Endothelial cell of umbilical vein (primary cell): ENCODE measurements around the gene SYNGR3.

Experiments
- CTCF ChIP-seq, 2 donors: IDR thresholded peaks; 1 replicate in 1 of 2; 2 replicates in 1 of 2; pipeline ENCODE4 v1.5.1; 2011; ENCODE audit warnings: low read length in 2 of 2, mild to moderate bottlenecking in 2 of 2, moderate library complexity in 2 of 2, control low read depth in 1 of 2, inconsistent platforms in 1 of 2, low read depth in 1 of 2; ENCODE audit not compliant: insufficient read depth in 1 of 2; ENCODE audit errors: extremely low read depth in 1 of 2
- MAX ChIP-seq: IDR thresholded peaks from 2 replicates; pipeline ENCODE4 v1.6.1; 2011; ENCODE audit not compliant: insufficient read depth, insufficient read length
- POLR2A ChIP-seq: IDR thresholded peaks from 2 replicates; pipeline ENCODE4 v1.6.1; 2012; ENCODE audit warnings: low read depth, mild to moderate bottlenecking, control low read depth, low read length

- TF ChIP-seq POLR2A (no peak), MAX (no peak), CTCF (IDR thresholded peaks at IDR 0.05; ENCODE audit: extremely low read depth in 1 of 2, insufficient read depth in 1 of 2, low read depth in 1 of 2, low read length in 2 of 2) (no peak)
These were observed 15.2 kb downstream of the SYNGR3 start for GRCh38 chr16:2004795-2005517.
